Regular cardiac myocyte (primary cell): ENCODE data around the gene GAS2. TPM values are rescaled to one million over a fixed set of nuclear protein-coding genes. Genes with fewer than 3 reads are reported as not detected.

ENCODE experiments used
- total RNA-seq: library from RNA; depleted of rRNA; stranded (reverse); fragments of >200 nt; gene quantifications from 2 replicates; pipeline ENCODE4 v1.2.3, GENCODE V29; 2014

Gene GAS2
- total RNA-seq = 2.3 and 3.4 TPM in 2 replicates

GRCh38 chr11:22666325-22666687 is at the start of gene GAS2:
Gene GAS2, plus strand, starts transcription at chr11:22666611. Its CDS starts 8,259 bp downstream, at chr11:22674870.

GRCh38 chr11:22625448-22626287 is 40.7 kb upstream of the GAS2 start, which contains the start of gene FANCF:
Gene FANCF, minus strand, starts transcription at chr11:22625823. Its CDS starts 13 bp downstream, at chr11:22625810.

GRCh38 chr11:22829231-22830081 is 163.0 kb downstream of the GAS2 start, which contains the start of gene SVIP:
Gene SVIP, minus strand, starts transcription at chr11:22829801. Its CDS starts 53 bp downstream, at chr11:22829748.

GRCh38 chr11:22860241-22860640 is 193.8 kb downstream of the GAS2 start, which contains the start of gene CCDC179:
Gene CCDC179, minus strand, starts transcription at chr11:22860474. Its CDS starts 53 bp downstream, at chr11:22860421.

Other genes with a start within 250 kb of the GAS2 start
- 9.9 and 10.4 TPM in 2 replicates for gene FANCF, start 40.8 kb upstream of the GAS2 start, total RNA-seq
- 4.5 and 40.3 TPM in 2 replicates for gene SVIP, start 163.2 kb downstream of the GAS2 start, total RNA-seq
- not detected in 2 replicates for gene CCDC179, start 193.9 kb downstream of the GAS2 start, total RNA-seq